Breast epithelium (tissue), 3 donors: ENCODE results near the gene TSPAN8.

ENCODE experiments used
- POLR2A ChIP-seq: fragments of 450-650 bp; IDR thresholded peaks from one replicate; pipeline ENCODE4 v1.6.1; 2016; ENCODE audit warnings: antibody characterized with exemption, mild to moderate bottlenecking, moderate library complexity
- POLR2AphosphoS5 ChIP-seq, 3 donors: sonication (generic); formaldehyde crosslinking; IDR thresholded peaks; one replicate each; pipeline ENCODE4 v1.6.1; 2017; ENCODE audit warnings: antibody characterized with exemption in 3 of 3
- TF ChIP-seq, protein P1 (sequence below), 3 donors: fragments of 450-650 bp; IDR thresholded peaks; one replicate each; pipeline ENCODE4 v1.5.1; 2016 to 2017; ENCODE audit warnings: antibody characterized with exemption in 3 of 3, mild to moderate bottlenecking in 3 of 3, moderate library complexity in 3 of 3

DNA sequence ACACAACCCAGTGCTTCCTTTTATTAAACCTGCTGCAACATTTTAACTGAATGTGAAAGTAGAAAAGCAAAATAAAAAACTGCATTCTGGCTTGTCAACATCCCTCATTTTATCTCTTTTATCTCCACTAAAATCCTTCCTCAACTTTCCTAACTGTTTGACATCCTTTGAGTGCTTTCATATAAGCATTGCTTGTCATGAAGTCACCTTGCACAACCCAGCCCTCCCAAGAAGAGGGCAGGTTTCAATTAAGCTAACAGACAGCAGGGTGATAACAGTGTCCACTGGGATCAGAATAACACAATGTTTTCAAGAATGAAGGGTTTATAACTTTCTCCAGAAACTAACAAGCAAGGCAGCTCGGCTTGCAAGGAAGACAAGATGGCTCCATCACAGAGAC lies 16.3 kb upstream of the TSPAN8 start:
- TF ChIP-seq, protein P1, sequence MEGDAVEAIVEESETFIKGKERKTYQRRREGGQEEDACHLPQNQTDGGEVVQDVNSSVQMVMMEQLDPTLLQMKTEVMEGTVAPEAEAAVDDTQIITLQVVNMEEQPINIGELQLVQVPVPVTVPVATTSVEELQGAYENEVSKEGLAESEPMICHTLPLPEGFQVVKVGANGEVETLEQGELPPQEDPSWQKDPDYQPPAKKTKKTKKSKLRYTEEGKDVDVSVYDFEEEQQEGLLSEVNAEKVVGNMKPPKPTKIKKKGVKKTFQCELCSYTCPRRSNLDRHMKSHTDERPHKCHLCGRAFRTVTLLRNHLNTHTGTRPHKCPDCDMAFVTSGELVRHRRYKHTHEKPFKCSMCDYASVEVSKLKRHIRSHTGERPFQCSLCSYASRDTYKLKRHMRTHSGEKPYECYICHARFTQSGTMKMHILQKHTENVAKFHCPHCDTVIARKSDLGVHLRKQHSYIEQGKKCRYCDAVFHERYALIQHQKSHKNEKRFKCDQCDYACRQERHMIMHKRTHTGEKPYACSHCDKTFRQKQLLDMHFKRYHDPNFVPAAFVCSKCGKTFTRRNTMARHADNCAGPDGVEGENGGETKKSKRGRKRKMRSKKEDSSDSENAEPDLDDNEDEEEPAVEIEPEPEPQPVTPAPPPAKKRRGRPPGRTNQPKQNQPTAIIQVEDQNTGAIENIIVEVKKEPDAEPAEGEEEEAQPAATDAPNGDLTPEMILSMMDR (IDR thresholded peaks at IDR 0.05), result no peak
- no peak for TF ChIP-seq POLR2AphosphoS5 (IDR thresholded peaks at IDR 0.05)
- TF ChIP-seq POLR2A, result no peak
